Endodermal cell (in vitro differentiated cells): ENCODE results near the gene TSKU. TPM values are rescaled to one million over a fixed set of nuclear protein-coding genes. Genes with fewer than 3 reads are reported as not detected.

Source experiments
- DNase-seq: peaks from one replicate; pipeline ENCODE4 v3.0.0-alpha.2; 2017
- H3K27ac ChIP-seq: 2 replicates; pipeline ENCODE4 v1.5.1; 2013; ENCODE audit warnings: mild to moderate bottlenecking, low read depth, low read length, moderate library complexity
- H3K27me3 ChIP-seq: 2 replicates; pipeline ENCODE4 v1.6.1; 2013; ENCODE audit warnings: mild to moderate bottlenecking, low read length, moderate library complexity; ENCODE audit not compliant: insufficient read depth, control insufficient read depth, poor library complexity, severe bottlenecking
- H3K36me3 ChIP-seq: 2 replicates; pipeline ENCODE4 v1.7.0; 2013; ENCODE audit warnings: mild to moderate bottlenecking, low read length, moderate library complexity; ENCODE audit not compliant: control insufficient read depth, insufficient read depth
- H3K4me1 ChIP-seq: one replicate; pipeline ENCODE4 v1.7.0; 2013; ENCODE audit warnings: low read length; ENCODE audit not compliant: control insufficient read depth, insufficient read depth
- H3K4me3 ChIP-seq: 2 replicates; pipeline ENCODE4 v1.5.1; 2013; ENCODE audit warnings: mild to moderate bottlenecking, low read length, moderate library complexity
- H3K9ac ChIP-seq: 2 replicates; pipeline ENCODE4 v1.6.1; 2013; ENCODE audit warnings: mild to moderate bottlenecking, low read length, moderate library complexity; ENCODE audit not compliant: poor library complexity, severe bottlenecking; ENCODE audit errors: extremely low read depth
- H3K9me3 ChIP-seq: 2 replicates; pipeline ENCODE4 v1.6.1; 2013; ENCODE audit warnings: mild to moderate bottlenecking, low read length, moderate library complexity; ENCODE audit not compliant: control insufficient read depth
- H3K27ac Mint-ChIP-seq: 2 replicates; pipeline ENCODE4 v1.8.0; 2020; ENCODE audit warnings: mixed read lengths
- H3K27me3 Mint-ChIP-seq: 2 replicates; pipeline ENCODE4 v1.8.0; 2021; ENCODE audit warnings: mild to moderate bottlenecking, mixed read lengths; ENCODE audit not compliant: insufficient read depth
- H3K36me3 Mint-ChIP-seq: 2 replicates; pipeline ENCODE4 v1.8.0; 2020; ENCODE audit warnings: low read depth, mixed read lengths
- H3K4me1 Mint-ChIP-seq: 2 replicates; pipeline ENCODE4 v1.8.0; 2020; ENCODE audit warnings: mixed read lengths
- H3K4me3 Mint-ChIP-seq: 2 replicates; pipeline ENCODE4 v1.8.0; 2020; ENCODE audit warnings: mild to moderate bottlenecking, moderate library complexity, mixed read lengths
- H3K9me3 Mint-ChIP-seq: 2 replicates; pipeline ENCODE4 v1.8.0; 2020; ENCODE audit warnings: mild to moderate bottlenecking, mixed read lengths
- WGBS, 2 experiments: methylation state at CpG; one replicate each; pipeline versions ENCODE4 v1.1.5 to v1.1.7; 2013; ENCODE audit warnings: missing lambda C conversion rate in 2 of 2, mixed read lengths in 1 of 2; ENCODE audit not compliant: insufficient coverage in 1 of 2, insufficient read length in 1 of 2; 5-methylcytosine and 5-hydroxymethylcytosine counted together
- total RNA-seq, 2 donors: library from RNA; stranded (reverse); fragmentation: NEBNext Ultra II Directional in 1 of 2; extraction: Animal tissue kit (Norgen Biotek cat#: 25700) in 1 of 2; gene quantifications; 2 replicates in 1 of 2; 3 replicates in 1 of 2; pipeline ENCODE4 v1.2.1, GENCODE V29; 2021
- TF ChIP-seq, protein P1 (sequence below): fragments of 200-600 bp; sonication (generic); conservative IDR thresholded peaks from 2 replicates; pipeline ENCODE4 v1.5.0; 2021; ENCODE audit warnings: antibody characterized with exemption, mild to moderate bottlenecking

TSKU gene
- total RNA-seq, 2 donors from 2014 or later: 105 to 130 TPM

DNA sequence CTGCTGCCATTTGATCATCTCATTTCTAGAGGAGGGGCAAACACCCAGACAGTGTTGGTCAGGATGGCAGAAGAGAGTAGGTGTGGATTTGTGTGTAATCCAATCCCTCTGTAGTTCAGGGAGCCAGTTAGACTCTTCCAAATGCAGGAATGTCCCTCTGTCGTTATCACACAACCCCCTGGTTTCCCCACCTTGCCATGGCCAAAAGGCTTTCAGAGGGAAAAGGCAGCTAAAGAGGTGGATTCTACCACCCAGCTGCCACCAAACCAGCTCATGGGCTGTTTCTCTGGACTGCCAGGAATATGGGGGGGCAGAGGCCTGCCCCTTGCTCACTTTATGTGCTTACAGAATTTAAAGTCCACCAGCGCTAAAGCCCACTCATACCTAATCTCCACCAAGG, 18.1 kb downstream of the TSKU start:
- Mint-ChIP-seq H3K4me1 (peaks cover 59% of the 10 kb centered on the region), H3K27me3 (no peaks in the 10 kb centered on the region), H3K36me3 (peaks cover 24% of the 10 kb centered on the region), H3K4me3 (no peak overlapping the region), H3K27ac (peak overlapping the region; percentile 75), H3K9me3 (no peaks in the 10 kb centered on the region)
- no peak overlapping the region for H3K4me3 ChIP-seq
- H3K27ac ChIP-seq: no peak overlapping the region
- TF ChIP-seq, protein P1, sequence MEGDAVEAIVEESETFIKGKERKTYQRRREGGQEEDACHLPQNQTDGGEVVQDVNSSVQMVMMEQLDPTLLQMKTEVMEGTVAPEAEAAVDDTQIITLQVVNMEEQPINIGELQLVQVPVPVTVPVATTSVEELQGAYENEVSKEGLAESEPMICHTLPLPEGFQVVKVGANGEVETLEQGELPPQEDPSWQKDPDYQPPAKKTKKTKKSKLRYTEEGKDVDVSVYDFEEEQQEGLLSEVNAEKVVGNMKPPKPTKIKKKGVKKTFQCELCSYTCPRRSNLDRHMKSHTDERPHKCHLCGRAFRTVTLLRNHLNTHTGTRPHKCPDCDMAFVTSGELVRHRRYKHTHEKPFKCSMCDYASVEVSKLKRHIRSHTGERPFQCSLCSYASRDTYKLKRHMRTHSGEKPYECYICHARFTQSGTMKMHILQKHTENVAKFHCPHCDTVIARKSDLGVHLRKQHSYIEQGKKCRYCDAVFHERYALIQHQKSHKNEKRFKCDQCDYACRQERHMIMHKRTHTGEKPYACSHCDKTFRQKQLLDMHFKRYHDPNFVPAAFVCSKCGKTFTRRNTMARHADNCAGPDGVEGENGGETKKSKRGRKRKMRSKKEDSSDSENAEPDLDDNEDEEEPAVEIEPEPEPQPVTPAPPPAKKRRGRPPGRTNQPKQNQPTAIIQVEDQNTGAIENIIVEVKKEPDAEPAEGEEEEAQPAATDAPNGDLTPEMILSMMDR: no peak
- peaks cover 19% of the 10 kb centered on the region for H3K4me1 ChIP-seq
- no peaks in the 10 kb centered on the region for H3K9me3 ChIP-seq
- no peaks in the 10 kb centered on the region for H3K27me3 ChIP-seq
- WGBS, 2 experiments: 63 to 64% methylated on average over 2 of the region's 2 CpGs
- H3K36me3 ChIP-seq: peaks cover 34% of the 10 kb centered on the region
- DNase-seq: peak; percentile 70
- H3K9ac ChIP-seq: no peak overlapping the region

DNA sequence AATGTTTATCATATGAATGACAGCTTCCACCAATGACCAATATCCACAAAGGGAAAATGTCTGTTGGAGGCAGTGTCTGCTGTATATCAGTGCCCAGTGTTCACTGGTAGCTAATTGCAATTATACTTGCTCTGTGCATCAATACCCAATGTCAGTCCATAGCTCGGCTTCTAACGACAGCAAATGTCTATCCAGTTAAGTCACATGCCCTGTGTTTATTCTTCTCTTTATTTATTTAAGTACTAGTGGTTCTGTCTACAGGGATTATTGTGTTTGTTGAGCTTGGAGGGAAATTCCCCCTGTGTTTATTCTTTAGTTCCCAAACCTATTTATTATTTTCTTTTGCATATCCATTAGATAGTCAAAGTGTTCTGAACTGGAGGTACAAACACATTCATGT, 18.6 kb downstream of the TSKU start:
- Mint-ChIP-seq H3K27ac (no peak overlapping the region), H3K27me3 (no peaks in the 10 kb centered on the region), H3K36me3 (peaks cover 21% of the 10 kb centered on the region), H3K4me3 (no peak overlapping the region), H3K4me1 (peaks cover 64% of the 10 kb centered on the region), H3K9me3 (no peaks in the 10 kb centered on the region)
- Histone ChIP-seq H3K4me3 (no peak overlapping the region), H3K27me3 (no peaks in the 10 kb centered on the region), H3K4me1 (peaks cover 19% of the 10 kb centered on the region), H3K36me3 (peaks cover 29% of the 10 kb centered on the region), H3K9ac (no peak overlapping the region), H3K27ac (no peak overlapping the region), H3K9me3 (no peaks in the 10 kb centered on the region)
- TF ChIP-seq, protein P1: no peak
- no peak for DNase-seq
- 88% methylated on average over 2 of the region's 2 CpGs; no CpG with 5 or more reads in 1 of the 2 experiments for WGBS, 2 experiments

DNA sequence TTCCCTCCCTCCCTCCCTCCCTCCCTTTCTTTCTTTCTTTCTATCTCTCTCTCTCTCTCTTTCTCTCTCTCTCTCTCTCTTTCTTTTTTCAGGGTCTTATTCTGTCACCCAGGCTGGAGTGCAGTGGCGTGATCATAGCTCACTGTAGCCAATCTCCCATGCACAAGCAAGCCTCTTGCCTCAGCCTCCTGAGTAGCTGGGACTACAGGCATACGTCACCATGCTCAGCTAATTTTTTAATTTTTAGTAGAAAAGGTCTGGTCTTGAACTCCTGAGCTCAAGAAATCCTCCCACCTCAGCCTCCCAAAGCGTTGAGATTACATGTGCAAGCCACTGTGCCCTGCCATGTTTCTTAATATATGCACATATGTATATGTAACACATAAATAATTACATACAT, 19.0 kb downstream of the TSKU start:
- no peaks in the 10 kb centered on the region for H3K27me3 ChIP-seq
- WGBS, 2 experiments: 88 to 100% methylated on average over 1 to 3 of the region's 3 CpGs
- H3K4me1 Mint-ChIP-seq: peaks cover 66% of the 10 kb centered on the region
- no peak overlapping the region for H3K4me3 ChIP-seq
- DNase-seq: peak; percentile 44
- no peaks in the 10 kb centered on the region for H3K27me3 Mint-ChIP-seq
- H3K9me3 Mint-ChIP-seq: no peaks in the 10 kb centered on the region
- no peak overlapping the region for H3K9ac ChIP-seq
- TF ChIP-seq, protein P1: no peak
- H3K27ac ChIP-seq: no peak overlapping the region
- peaks cover 19% of the 10 kb centered on the region for H3K4me1 ChIP-seq
- peaks cover 25% of the 10 kb centered on the region for H3K36me3 ChIP-seq
- H3K9me3 ChIP-seq: no peaks in the 10 kb centered on the region
- H3K4me3 Mint-ChIP-seq: no peak overlapping the region
- H3K36me3 Mint-ChIP-seq: peaks cover 17% of the 10 kb centered on the region
- no peak overlapping the region for H3K27ac Mint-ChIP-seq
